HCT116 (cell line): ENCODE data around the gene MYADM. TPM values are rescaled to one million over a fixed set of nuclear protein-coding genes. Genes with fewer than 3 reads are reported as not detected.

Experiments
- ATAC-seq: fragments of 200-7000 bp; cut with Tn5 transposase; 2 replicates; pipeline ENCODE4 v1.9.1; 2020; ENCODE audit warnings: mild to moderate bottlenecking, moderate library complexity
- BruUV-seq: library from RNA; stranded (reverse); fragments of 400-500 nt; replicated peaks from 2 replicates; lab custom pipeline; 2021; lab: Mats Ljungman, UMichigan
- CTCF ChIA-PET: fragments of 300-600 bp; sonication (Branson Sonifier 250); formaldehyde crosslinking; loops from one replicate; lab custom pipeline; 2021; ENCODE audit warnings: antibody characterized with exemption; lab: Charles Lee
- POLR2A ChIA-PET: fragments of 300-600, 350-600 bp; sonication (Branson Sonifier 250); formaldehyde crosslinking; loops from one replicate; lab custom pipeline; 2021; ENCODE audit warnings: antibody characterized with exemption; lab: Charles Lee
- RAD21 ChIA-PET, 2 experiments: fragments of 300-600 bp; sonication (Branson Sonifier 250); formaldehyde crosslinking; loops; one replicate each; lab custom pipeline; 2023; ENCODE audit warnings: low total read pairs in 2 of 2; ENCODE audit not compliant: uncharacterized antibody in 2 of 2, unreplicated experiment in 2 of 2, low non-redundant PET in 1 of 2; lab: Charles Lee
- DNase-seq: peaks from one replicate; pipeline ENCODE4 v3.0.0-alpha.2; 2010; ENCODE audit warnings: low read depth, low spot score
- H2AFZ ChIP-seq: fragments of 200-600 bp; shearing (Covaris generic), sonication (generic); 2 replicates; pipeline ENCODE4 v1.6.1; 2017; ENCODE audit warnings: low read depth, mixed run types, mixed read lengths, antibody characterized with exemption, low read length; ENCODE audit not compliant: poor library complexity, severe bottlenecking
- H3K27ac ChIP-seq: 2 replicates; pipeline ENCODE4 v1.5.1; 2012; ENCODE audit warnings: low read depth, low read length
- H3K27me3 ChIP-seq: fragments of 200-600 bp; sonication (generic); 2 replicates; pipeline ENCODE4 v1.6.1; 2016; ENCODE audit warnings: mixed run types, low read length, mixed read lengths; ENCODE audit not compliant: insufficient read depth
- H3K36me3 ChIP-seq, 2 experiments: fragments of 200-500 bp in 1 of 2; fragments of 200-600 bp in 1 of 2; sonication (Bioruptor generic) in 1 of 2; sonication (generic) in 1 of 2; 2 replicates each; pipeline versions ENCODE4 v1.5.1 to v1.6.1; 2014 to 2016; ENCODE audit warnings: low read length in 2 of 2, inconsistent platforms in 1 of 2, mixed read lengths in 1 of 2, mixed run types in 1 of 2; ENCODE audit not compliant: insufficient read depth in 2 of 2, control insufficient read depth in 1 of 2
- H3K4me1 ChIP-seq, 2 experiments: fragments of 200-600 bp in 1 of 2; sonication (generic) in 1 of 2; 2 replicates each; pipeline versions ENCODE4 v1.5.1 to v1.6.1; 2012 to 2017; ENCODE audit warnings: low read length in 2 of 2, inconsistent platforms in 1 of 2, mild to moderate bottlenecking in 1 of 2, mixed read lengths in 1 of 2, mixed run types in 1 of 2, moderate library complexity in 1 of 2; ENCODE audit not compliant: insufficient read depth in 2 of 2, control insufficient read depth in 1 of 2
- H3K4me2 ChIP-seq: fragments of 200-600 bp; sonication (generic); 2 replicates; pipeline ENCODE4 v1.6.1; 2017; ENCODE audit warnings: mixed run types, low read length, mixed read lengths
- H3K4me3 ChIP-seq, 2 experiments: fragments of 200-600 bp in 1 of 2; sonication (generic) in 1 of 2; replicated peaks in 1 of 2; 2 replicates each; pipeline ENCODE4 v1.5.1; 2011 to 2016; ENCODE audit warnings: low read length in 2 of 2, control low read depth in 1 of 2, low read depth in 1 of 2, mild to moderate bottlenecking in 1 of 2, mixed read lengths in 1 of 2, mixed run types in 1 of 2
- H3K79me2 ChIP-seq: fragments of 200-600 bp; sonication (generic); 2 replicates; pipeline ENCODE4 v1.6.1; 2017; ENCODE audit warnings: mild to moderate bottlenecking, mixed run types, low read length, moderate library complexity, mixed read lengths; ENCODE audit not compliant: insufficient read depth
- H3K9ac ChIP-seq: fragments of 200-600 bp; sonication (generic); 2 replicates; pipeline ENCODE4 v1.6.1; 2016; ENCODE audit warnings: low read length, mixed read lengths
- H3K9me2 ChIP-seq: fragments of 200-600 bp; sonication (generic), shearing (Covaris generic); 2 replicates; pipeline ENCODE4 v1.6.1; 2017; ENCODE audit warnings: mixed run types, mild to moderate bottlenecking, moderate library complexity; ENCODE audit not compliant: insufficient read depth
- H3K9me3 ChIP-seq, 2 experiments: fragments of 200-500 bp in 1 of 2; fragments of 200-600 bp in 1 of 2; sonication (Bioruptor generic) in 1 of 2; sonication (generic) in 1 of 2; 2 replicates each; pipeline ENCODE4 v1.6.1; 2014 to 2017; ENCODE audit warnings: low read length in 2 of 2, mixed read lengths in 2 of 2, inconsistent platforms in 1 of 2, low read depth in 1 of 2, mild to moderate bottlenecking in 1 of 2, mixed run types in 1 of 2, moderate library complexity in 1 of 2; ENCODE audit not compliant: control insufficient read depth in 1 of 2, insufficient read depth in 1 of 2
- H4K20me1 ChIP-seq: fragments of 200-600 bp; sonication (generic), shearing (Covaris generic); 2 replicates; pipeline ENCODE4 v1.6.1; 2017; ENCODE audit warnings: mixed run types, mild to moderate bottlenecking, moderate library complexity; ENCODE audit not compliant: insufficient read depth
- ATF3 ChIP-seq: IDR thresholded peaks from 2 replicates; pipeline ENCODE4 v1.6.1; 2012
- CEBPB ChIP-seq: IDR thresholded peaks from 2 replicates; pipeline ENCODE4 v1.6.1; 2012; ENCODE audit warnings: low read depth
- CTCF ChIP-seq, 3 experiments: fragments of 200-600 bp in 1 of 3; sonication (generic) in 1 of 3; IDR thresholded peaks in 2 of 3; conservative IDR thresholded peaks in 1 of 3; 2 replicates each; pipeline ENCODE4 v1.5.1; 2012 to 2017; ENCODE audit warnings: low read depth in 2 of 3, low read length in 2 of 3, antibody characterized with exemption in 1 of 3, borderline replicate concordance in 1 of 3, control low read depth in 1 of 3, mild to moderate bottlenecking in 1 of 3, mixed read lengths in 1 of 3, mixed run types in 1 of 3, moderate library complexity in 1 of 3; ENCODE audit not compliant: insufficient read depth in 1 of 3
- EGR1 ChIP-seq: IDR thresholded peaks from 2 replicates; pipeline ENCODE4 v1.6.1; 2012; ENCODE audit warnings: low read depth
- ELF1 ChIP-seq: IDR thresholded peaks from 2 replicates; pipeline ENCODE4 v1.6.1; 2012; ENCODE audit warnings: low read depth, borderline replicate concordance
- EZH2phosphoT487 ChIP-seq: fragments of 200-600 bp; IDR thresholded peaks from 2 replicates; pipeline ENCODE4 v1.6.1; 2018; ENCODE audit warnings: antibody characterized with exemption, borderline replicate concordance
- FOSL1 ChIP-seq: IDR thresholded peaks from 2 replicates; pipeline ENCODE4 v1.6.1; 2012; ENCODE audit warnings: low read depth
- JUND ChIP-seq: IDR thresholded peaks from 2 replicates; pipeline ENCODE4 v1.6.1; 2012
- MAX ChIP-seq: IDR thresholded peaks from 2 replicates; pipeline ENCODE4 v1.6.1; 2012
- POLR2A ChIP-seq: IDR thresholded peaks from 2 replicates; pipeline ENCODE4 v1.7.0; 2011; ENCODE audit warnings: borderline replicate concordance; ENCODE audit not compliant: insufficient read depth, insufficient read length; ENCODE audit errors: extremely low read depth
- POLR2AphosphoS5 ChIP-seq: IDR thresholded peaks from 2 replicates; pipeline ENCODE4 v1.6.1; 2011; ENCODE audit warnings: mild to moderate bottlenecking, low read depth, low read length, moderate library complexity
- RAD21 ChIP-seq: IDR thresholded peaks from 2 replicates; pipeline ENCODE4 v1.6.1; 2012; ENCODE audit warnings: low read depth, mild to moderate bottlenecking
- REST ChIP-seq: IDR thresholded peaks from 2 replicates; pipeline ENCODE4 v1.6.1; 2012; ENCODE audit warnings: low read depth
- SIN3A ChIP-seq: IDR thresholded peaks from 2 replicates; pipeline ENCODE4 v1.6.1; 2012; ENCODE audit warnings: low read depth
- SP1 ChIP-seq: IDR thresholded peaks from 2 replicates; pipeline ENCODE4 v1.6.1; 2012; ENCODE audit warnings: low read depth
- SRF ChIP-seq: IDR thresholded peaks from 2 replicates; pipeline ENCODE4 v1.6.1; 2012; ENCODE audit warnings: low read depth
- TCF7L2 ChIP-seq: IDR thresholded peaks from 2 replicates; pipeline ENCODE4 v1.7.0; 2011; ENCODE audit warnings: borderline replicate concordance, inconsistent platforms; ENCODE audit not compliant: insufficient read depth, insufficient read length; ENCODE audit errors: extremely low read depth
- ZBTB33 ChIP-seq: IDR thresholded peaks from 2 replicates; pipeline ENCODE4 v1.6.1; 2011; ENCODE audit warnings: mild to moderate bottlenecking, low read length, moderate library complexity; ENCODE audit not compliant: insufficient replicate concordance; ENCODE audit errors: extremely low read depth
- ZFX ChIP-seq: fragments of 450-650 bp; IDR thresholded peaks from 2 replicates; pipeline ENCODE4 v1.6.1; 2017
- ZNF274 ChIP-seq: fragments of 200-500 bp; sonication (Bioruptor generic); IDR thresholded peaks from 2 replicates; pipeline ENCODE4 v1.6.1; 2014; ENCODE audit warnings: mild to moderate bottlenecking, low read depth, low read length, inconsistent platforms
- intact Hi-C: fragments of 100-400 bp; cut with micrococcal nuclease; formaldehyde crosslinking; loops from 2 replicates; pipeline ENCODE4 v1.10.0; 2022
- total RNA-seq: library from RNA; stranded (reverse); gene quantifications from one replicate; pipeline ENCODE4 v1.2.1, GENCODE V29; 2021; ENCODE audit not compliant: unreplicated experiment

Gene MYADM
- total RNA-seq, 1 experiment from 2014 or later: 79.6 TPM

- Histone ChIP-seq H3K4me3 (no peak overlapping the region), H2AFZ (no peak overlapping the region), H3K36me3 (no peaks in the 10 kb centered on the region), H3K9me3 (no peaks in the 10 kb centered on the region), H3K27me3 (no peaks in the 10 kb centered on the region), H4K20me1 (no peaks in the 10 kb centered on the region), H3K79me2 (no peaks in the 10 kb centered on the region), H3K27ac (no peak overlapping the region), H3K9me2 (no peaks in the 10 kb centered on the region), H3K4me1 (peaks cover 8 to 12% of the 10 kb centered on the region in 2 experiments; a peak in 3 of 4 replicates), H3K4me2 (no peak overlapping the region), H3K9ac (no peak overlapping the region)
- TF ChIP-seq ZNF274 (no peak), SRF (no peak), MAX (no peak), JUND (no peak), EGR1 (no peak), EZH2phosphoT487 (no peak), ZBTB33 (no peak), TCF7L2 (no peak), ATF3 (no peak), POLR2A (no peak), REST (no peak), RAD21 (no peak), ZFX (no peak), SP1 (no peak), SIN3A (no peak), FOSL1 (no peak), CTCF (IDR thresholded peaks at IDR 0.05 in 2 of 3, conservative IDR thresholded peaks at IDR 0.05 in 1 of 3; ENCODE audit: borderline replicate concordance in 1 of 3, insufficient read depth in 1 of 3, low read depth in 2 of 3, low read length in 2 of 3) (no peak), CEBPB (no peak), ELF1 (no peak), POLR2AphosphoS5 (no peak)
- BruUV-seq: no TSS peak
- ChIA-PET RAD21 (no interaction called here), POLR2A (no interaction called here), CTCF (interaction anchor here (1.4 to 2.2 kb wide), 2 partner anchors 10 to 27 kb away, joined by 3 to 13 read pairs; no protein-coding TSS in a partner anchor)
- intact Hi-C loops: no loop called here
- ATAC-seq (no peak), DNase-seq (no peak)
Measured at GRCh38 chr19:53819861-53820260, 47.8 kb upstream of the MYADM start.
